Gastrocnemius medialis (tissue), 4 donors: ENCODE data around the gene LMNB1. TPM values are rescaled to one million over a fixed set of nuclear protein-coding genes. Genes with fewer than 3 reads are reported as not detected.

Source experiments
- ATAC-seq, 2 donors: fragments of 150-250 bp; one replicate each; pipeline ENCODE4 v1.9.1; 2016
- DNase-seq, 2 donors: peaks; one replicate each; pipeline ENCODE4 v3.0.0-alpha.2; 2019
- H3K27ac ChIP-seq, 4 donors: fragments of 200-600 bp; sonication (generic); 1 replicate in 1 of 4; 2 replicates in 3 of 4; pipeline ENCODE4 v1.5.1; 2016 to 2018; ENCODE audit warnings: mild to moderate bottlenecking in 2 of 4, moderate library complexity in 1 of 4
- H3K27me3 ChIP-seq, 3 donors: fragments of 200-600 bp; sonication (generic) in 2 of 3; 1 replicate in 1 of 3; 2 replicates in 2 of 3; pipeline versions ENCODE4 v1.5.1 to v1.6.0; 2016 to 2019; ENCODE audit warnings: mild to moderate bottlenecking in 1 of 3, moderate library complexity in 1 of 3
- H3K36me3 ChIP-seq, 2 donors: fragments of 200-600 bp; sonication (generic) in 1 of 2; one replicate each; pipeline ENCODE4 v1.5.1; 2017 to 2018
- H3K4me1 ChIP-seq, 2 donors: fragments of 200-600 bp; sonication (generic) in 1 of 2; one replicate each; pipeline ENCODE4 v1.5.1; 2016 to 2017; ENCODE audit warnings: mild to moderate bottlenecking in 2 of 2
- H3K4me3 ChIP-seq, 4 donors: fragments of 200-600 bp; sonication (generic) in 3 of 4; 1 replicate in 1 of 4; 2 replicates in 3 of 4; pipeline ENCODE4 v1.5.1; 2016 to 2019; ENCODE audit warnings: mild to moderate bottlenecking in 2 of 4
- H3K9me3 ChIP-seq, 3 donors: fragments of 200-600 bp; sonication (generic) in 2 of 3; 1 replicate in 1 of 3; 2 replicates in 2 of 3; pipeline ENCODE4 v1.5.1; 2016 to 2019
- POLR2A ChIP-seq, 2 donors: fragments of 450-650 bp; IDR thresholded peaks; one replicate each; pipeline ENCODE4 v1.6.1; 2017; ENCODE audit warnings: antibody characterized with exemption in 2 of 2, mild to moderate bottlenecking in 2 of 2, moderate library complexity in 2 of 2
- in situ Hi-C, 4 donors: fragments of 200-750 bp; cut with MboI; loops; one replicate each; pipeline versions ENCODE4 v1.15.0 to v1.8.0; 2017; ENCODE audit warnings: low sequenced_read_pairs in 4 of 4
- intact Hi-C: fragments of 100-400 bp; cut with DNase I; formaldehyde crosslinking; loops from one replicate; pipeline ENCODE4 v1.15.1; 2023; ENCODE audit warnings: low total_unique reads
- total RNA-seq, 4 donors: library from RNA; depleted of rRNA; stranded (reverse); fragments of >200 nt; gene quantifications; one replicate each; pipeline versions ENCODE4 v1.1.0 to v1.2.3, GENCODE V29; 2016
- TF ChIP-seq, protein P1 (sequence below), 5 experiments: fragments of 450-650 bp in 3 of 5; fragments of 200-600 bp in 2 of 5; sonication (generic) in 2 of 5; IDR thresholded peaks in 4 of 5; conservative IDR thresholded peaks in 1 of 5; 1 replicate in 4 of 5; 2 replicates in 1 of 5; pipeline ENCODE4 v1.5.1; 2016 to 2019; ENCODE audit warnings: antibody characterized with exemption in 5 of 5, mild to moderate bottlenecking in 3 of 5, moderate library complexity in 3 of 5

LMNB1 gene
- total RNA-seq, 4 donors from 2014 or later = 0.51 to 4.1 (median 2.4) TPM; not detected in 1

DNA sequence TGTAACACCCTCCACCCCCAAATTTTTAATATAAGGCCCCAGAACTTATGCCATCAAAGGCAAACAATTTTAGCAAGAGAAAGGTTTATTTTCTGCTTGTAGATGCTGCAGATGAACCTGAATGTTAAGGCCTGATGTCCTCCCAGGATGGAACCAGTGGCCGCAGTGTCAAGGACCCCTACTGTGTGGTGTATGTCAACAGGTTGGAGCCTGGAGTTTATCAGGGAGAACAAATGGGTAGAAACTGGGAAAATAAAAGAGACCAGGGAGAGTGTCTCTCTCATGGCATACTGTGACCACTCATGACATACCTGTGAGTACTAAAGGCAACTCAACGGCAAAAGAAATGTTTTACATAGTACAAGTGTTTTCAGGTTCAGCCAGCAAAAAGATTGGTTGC lies 34.5 kb upstream of the LMNB1 start:
- ATAC-seq = no peak
- Histone ChIP-seq H3K4me3 (no peak overlapping the region), H3K27ac (no peak overlapping the region), H3K36me3 (no peaks in the 10 kb centered on the region), H3K9me3 (no peaks in the 10 kb centered on the region), H3K4me1 (no peaks in the 10 kb centered on the region), H3K27me3 (no peaks in the 10 kb centered on the region)
- in situ Hi-C loops (no loop called here), intact Hi-C loops (no loop called here)
- no peak for DNase-seq
- TF ChIP-seq POLR2A (IDR thresholded peaks at IDR 0.05) = no peak
- TF ChIP-seq, protein P1, sequence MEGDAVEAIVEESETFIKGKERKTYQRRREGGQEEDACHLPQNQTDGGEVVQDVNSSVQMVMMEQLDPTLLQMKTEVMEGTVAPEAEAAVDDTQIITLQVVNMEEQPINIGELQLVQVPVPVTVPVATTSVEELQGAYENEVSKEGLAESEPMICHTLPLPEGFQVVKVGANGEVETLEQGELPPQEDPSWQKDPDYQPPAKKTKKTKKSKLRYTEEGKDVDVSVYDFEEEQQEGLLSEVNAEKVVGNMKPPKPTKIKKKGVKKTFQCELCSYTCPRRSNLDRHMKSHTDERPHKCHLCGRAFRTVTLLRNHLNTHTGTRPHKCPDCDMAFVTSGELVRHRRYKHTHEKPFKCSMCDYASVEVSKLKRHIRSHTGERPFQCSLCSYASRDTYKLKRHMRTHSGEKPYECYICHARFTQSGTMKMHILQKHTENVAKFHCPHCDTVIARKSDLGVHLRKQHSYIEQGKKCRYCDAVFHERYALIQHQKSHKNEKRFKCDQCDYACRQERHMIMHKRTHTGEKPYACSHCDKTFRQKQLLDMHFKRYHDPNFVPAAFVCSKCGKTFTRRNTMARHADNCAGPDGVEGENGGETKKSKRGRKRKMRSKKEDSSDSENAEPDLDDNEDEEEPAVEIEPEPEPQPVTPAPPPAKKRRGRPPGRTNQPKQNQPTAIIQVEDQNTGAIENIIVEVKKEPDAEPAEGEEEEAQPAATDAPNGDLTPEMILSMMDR (IDR thresholded peaks at IDR 0.05 in 4 of 5, conservative IDR thresholded peaks at IDR 0.05 in 1 of 5) = no peak

- H3K4me3 ChIP-seq = no peak overlapping the region
- DNase-seq (no peak), ATAC-seq (no peak)
- TF ChIP-seq POLR2A (IDR thresholded peaks at IDR 0.05) = no peak
- TF ChIP-seq, protein P1 (IDR thresholded peaks at IDR 0.05 in 4 of 5, conservative IDR thresholded peaks at IDR 0.05 in 1 of 5) = no peak
- no peaks in the 10 kb centered on the region for H3K4me1 ChIP-seq
- H3K9me3 ChIP-seq = no peaks in the 10 kb centered on the region
- no peaks in the 10 kb centered on the region for H3K36me3 ChIP-seq
- H3K27me3 ChIP-seq = no peaks in the 10 kb centered on the region
- intact Hi-C loops (no loop called here), in situ Hi-C loops (no loop called here)
- H3K27ac ChIP-seq = no peak overlapping the region
These were observed 32.1 kb upstream of the LMNB1 start for GRCh38 chr5:126744836-126745235.

- no peak overlapping the region for H3K27ac ChIP-seq
- H3K4me1 ChIP-seq = no peaks in the 10 kb centered on the region
- no peaks in the 10 kb centered on the region for H3K36me3 ChIP-seq
- intact Hi-C loops (no loop called here), in situ Hi-C loops (no loop called here)
- no peak for DNase-seq
- H3K9me3 ChIP-seq = no peaks in the 10 kb centered on the region
- no peak overlapping the region for H3K4me3 ChIP-seq
- TF ChIP-seq, protein P1 (IDR thresholded peaks at IDR 0.05 in 4 of 5, conservative IDR thresholded peaks at IDR 0.05 in 1 of 5) = no peak
- TF ChIP-seq POLR2A (IDR thresholded peaks at IDR 0.05) = no peak
- no peaks in the 10 kb centered on the region for H3K27me3 ChIP-seq
- no peak for ATAC-seq
These were observed 31.5 kb upstream of the LMNB1 start for GRCh38 chr5:126745259-126745992.

GRCh38 chr5:126746290-126746689 lies 30.6 kb upstream of the LMNB1 start:
- in situ Hi-C loops = no loop called here
- H3K36me3 ChIP-seq = no peaks in the 10 kb centered on the region
- ATAC-seq (no peak), DNase-seq (no peak)
- intact Hi-C loops = no loop called here
- H3K27ac ChIP-seq = no peak overlapping the region
- H3K4me1 ChIP-seq = no peaks in the 10 kb centered on the region
- H3K9me3 ChIP-seq = no peaks in the 10 kb centered on the region
- H3K4me3 ChIP-seq = no peak overlapping the region
- TF ChIP-seq, protein P1 (IDR thresholded peaks at IDR 0.05 in 4 of 5, conservative IDR thresholded peaks at IDR 0.05 in 1 of 5) = no peak
- TF ChIP-seq POLR2A (IDR thresholded peaks at IDR 0.05) = no peak
- no peaks in the 10 kb centered on the region for H3K27me3 ChIP-seq
